ENCODE measurements around the gene SYNGR3.

SYNGR3 gene

DNA sequence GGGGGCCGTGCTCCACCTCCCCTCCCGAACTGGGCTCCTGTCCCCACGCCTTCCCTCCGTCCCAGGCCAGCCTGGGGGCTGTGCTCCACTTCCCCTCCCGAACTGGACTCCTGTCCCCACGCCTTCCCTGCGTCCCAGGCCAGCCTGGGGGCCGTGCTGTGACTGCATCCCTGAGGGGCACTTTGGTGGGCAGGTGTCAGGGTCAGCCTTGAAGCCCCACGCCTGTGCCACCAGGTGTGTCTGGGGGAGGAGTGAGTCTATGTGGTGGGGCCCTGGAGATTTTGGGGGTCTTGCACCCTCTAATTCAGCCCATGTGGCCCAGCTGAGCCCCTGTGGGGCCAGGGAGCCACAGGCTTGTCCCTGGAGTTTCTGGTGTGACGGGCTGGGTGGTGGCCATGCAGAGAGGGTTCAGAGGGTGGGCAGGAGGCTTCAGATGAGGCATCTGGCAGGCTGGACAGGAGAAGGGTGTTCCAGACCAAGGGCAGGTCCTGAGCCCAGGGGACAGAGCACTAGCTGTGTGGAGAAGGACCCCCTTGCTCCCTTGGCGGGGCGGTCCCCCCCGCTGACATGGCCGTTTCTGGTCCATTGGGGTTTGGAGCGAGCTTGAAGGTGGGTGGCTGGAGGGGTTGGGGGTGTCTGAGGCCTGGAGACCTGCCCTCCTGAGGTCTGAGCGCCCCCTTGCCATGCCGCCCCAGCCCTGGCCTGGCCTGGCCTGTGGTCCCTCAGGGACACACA lies 45.1 kb downstream of the SYNGR3 start:
- Histone ChIP-seq H3K9ac (ENCODE audit: low read length) (no peak overlapping the region), H3K9me3 (ENCODE audit: insufficient read depth, low read length) (no peaks in the 10 kb centered on the region), H3K4me2 (ENCODE audit: low read length) (no peak overlapping the region), H3K79me2 (ENCODE audit: low read length) (no peaks in the 10 kb centered on the region), H3K36me3 (replicated peaks; ENCODE audit: low read depth, low read length) (no peaks in the 10 kb centered on the region), H4K20me1 (ENCODE audit: insufficient read depth, low read length) (no peaks in the 10 kb centered on the region), H3K4me3 (ENCODE audit: low read length) (no peak overlapping the region), H2AFZ (ENCODE audit: low read depth, low read length) (no peak overlapping the region), H3K4me1 (ENCODE audit: low read length) (peaks cover 9% of the 10 kb centered on the region), H3K27me3 (ENCODE audit: low read depth, low read length) (no peaks in the 10 kb centered on the region), H3K27ac (ENCODE audit: low read length) (no peak overlapping the region)
- no peak for TF ChIP-seq EZH2phosphoT487 (IDR thresholded peaks at IDR 0.05; ENCODE audit: low read depth)
- TF ChIP-seq, protein P1, sequence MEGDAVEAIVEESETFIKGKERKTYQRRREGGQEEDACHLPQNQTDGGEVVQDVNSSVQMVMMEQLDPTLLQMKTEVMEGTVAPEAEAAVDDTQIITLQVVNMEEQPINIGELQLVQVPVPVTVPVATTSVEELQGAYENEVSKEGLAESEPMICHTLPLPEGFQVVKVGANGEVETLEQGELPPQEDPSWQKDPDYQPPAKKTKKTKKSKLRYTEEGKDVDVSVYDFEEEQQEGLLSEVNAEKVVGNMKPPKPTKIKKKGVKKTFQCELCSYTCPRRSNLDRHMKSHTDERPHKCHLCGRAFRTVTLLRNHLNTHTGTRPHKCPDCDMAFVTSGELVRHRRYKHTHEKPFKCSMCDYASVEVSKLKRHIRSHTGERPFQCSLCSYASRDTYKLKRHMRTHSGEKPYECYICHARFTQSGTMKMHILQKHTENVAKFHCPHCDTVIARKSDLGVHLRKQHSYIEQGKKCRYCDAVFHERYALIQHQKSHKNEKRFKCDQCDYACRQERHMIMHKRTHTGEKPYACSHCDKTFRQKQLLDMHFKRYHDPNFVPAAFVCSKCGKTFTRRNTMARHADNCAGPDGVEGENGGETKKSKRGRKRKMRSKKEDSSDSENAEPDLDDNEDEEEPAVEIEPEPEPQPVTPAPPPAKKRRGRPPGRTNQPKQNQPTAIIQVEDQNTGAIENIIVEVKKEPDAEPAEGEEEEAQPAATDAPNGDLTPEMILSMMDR (IDR thresholded peaks at IDR 0.05; ENCODE audit: low read depth, low read length): no peak

DNA sequence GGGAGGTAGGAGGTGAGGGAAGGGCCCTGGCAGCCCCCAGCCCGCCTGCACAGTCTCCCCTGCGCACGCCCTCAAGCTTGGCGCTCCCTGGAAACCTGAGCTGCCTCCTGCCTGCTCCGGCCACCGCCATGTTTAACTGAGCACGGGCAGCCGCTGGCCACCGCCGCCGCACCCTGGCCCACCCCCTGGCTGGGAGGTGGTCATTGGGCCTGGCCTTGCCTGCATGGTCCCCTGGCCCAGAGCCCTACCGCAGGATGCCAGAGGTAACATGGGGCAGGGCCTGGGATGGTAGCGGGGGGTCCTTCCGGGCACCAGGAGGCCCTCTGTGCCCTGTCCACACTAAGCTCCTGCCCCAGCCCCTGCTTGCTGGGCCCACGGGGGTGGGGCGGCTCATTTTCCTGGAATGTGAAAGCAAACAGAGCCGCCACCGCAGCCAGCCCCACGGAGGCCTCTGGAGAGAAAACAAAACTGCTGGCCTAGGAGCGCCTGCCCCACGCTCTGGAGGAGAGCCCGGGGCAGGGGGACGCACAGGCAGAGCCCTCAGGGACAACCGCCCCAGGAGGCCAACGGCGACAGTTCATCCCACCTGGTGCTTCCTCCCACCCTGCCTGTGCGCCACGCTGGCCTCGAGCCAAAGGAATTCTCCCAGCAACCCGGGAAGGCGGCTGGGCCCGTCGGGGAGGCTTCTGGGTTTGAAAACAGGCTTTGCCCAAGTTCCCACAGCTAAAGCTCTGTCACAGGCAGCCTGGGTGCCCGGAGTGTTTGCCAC lies 45.8 kb downstream of the SYNGR3 start:
- Histone ChIP-seq H3K9ac (ENCODE audit: low read length) (no peak overlapping the region), H4K20me1 (ENCODE audit: insufficient read depth, low read length) (no peaks in the 10 kb centered on the region), H3K9me3 (ENCODE audit: insufficient read depth, low read length) (no peaks in the 10 kb centered on the region), H3K4me3 (ENCODE audit: low read length) (no peak overlapping the region), H3K79me2 (ENCODE audit: low read length) (no peaks in the 10 kb centered on the region), H3K36me3 (replicated peaks; ENCODE audit: low read depth, low read length) (no peaks in the 10 kb centered on the region), H2AFZ (ENCODE audit: low read depth, low read length) (no peak overlapping the region), H3K4me1 (ENCODE audit: low read length) (peaks cover 9% of the 10 kb centered on the region), H3K27me3 (ENCODE audit: low read depth, low read length) (no peaks in the 10 kb centered on the region), H3K4me2 (ENCODE audit: low read length) (no peak overlapping the region), H3K27ac (ENCODE audit: low read length) (no peak overlapping the region)
- no peak for TF ChIP-seq EZH2phosphoT487 (IDR thresholded peaks at IDR 0.05; ENCODE audit: low read depth)
- TF ChIP-seq, protein P1 (IDR thresholded peaks at IDR 0.05; ENCODE audit: low read depth, low read length): no peak

DNA sequence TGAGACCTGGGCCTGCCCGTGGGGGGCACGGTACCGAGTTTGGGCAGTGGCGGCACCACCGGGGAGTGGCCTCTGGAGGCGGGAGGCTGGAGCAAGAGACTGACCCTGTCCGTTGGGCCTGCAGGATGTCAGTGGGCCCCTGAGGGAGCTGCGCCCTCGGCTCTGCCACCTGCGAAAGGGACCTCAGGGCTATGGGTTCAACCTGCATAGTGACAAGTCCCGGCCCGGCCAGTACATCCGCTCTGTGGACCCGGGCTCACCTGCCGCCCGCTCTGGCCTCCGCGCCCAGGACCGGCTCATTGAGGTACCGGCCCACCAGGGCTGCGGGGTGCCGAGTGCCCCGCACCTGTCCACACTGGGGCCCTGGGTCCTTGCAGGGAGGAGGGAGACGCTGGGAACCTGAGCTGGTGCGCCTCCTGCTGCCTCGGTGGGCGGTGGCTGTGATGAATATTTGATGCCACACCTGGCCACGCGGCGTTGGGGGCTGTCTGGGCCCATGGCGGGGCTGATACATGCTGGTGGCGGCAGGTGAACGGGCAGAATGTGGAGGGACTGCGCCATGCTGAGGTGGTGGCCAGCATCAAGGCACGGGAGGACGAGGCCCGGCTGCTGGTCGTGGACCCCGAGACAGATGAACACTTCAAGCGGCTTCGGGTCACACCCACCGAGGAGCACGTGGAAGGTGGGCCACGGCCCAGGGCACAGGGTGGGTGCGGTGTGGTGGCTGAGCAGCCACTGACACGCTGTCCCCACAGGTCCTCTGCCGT lies 46.6 kb downstream of the SYNGR3 start:
- Histone ChIP-seq H3K4me3 (ENCODE audit: low read length) (no peak overlapping the region), H4K20me1 (ENCODE audit: insufficient read depth, low read length) (no peaks in the 10 kb centered on the region), H3K36me3 (replicated peaks; ENCODE audit: low read depth, low read length) (no peaks in the 10 kb centered on the region), H3K4me2 (ENCODE audit: low read length) (no peak overlapping the region), H3K27me3 (ENCODE audit: low read depth, low read length) (no peaks in the 10 kb centered on the region), H3K9me3 (ENCODE audit: insufficient read depth, low read length) (no peaks in the 10 kb centered on the region), H3K79me2 (ENCODE audit: low read length) (no peaks in the 10 kb centered on the region), H3K27ac (ENCODE audit: low read length) (no peak overlapping the region), H3K9ac (ENCODE audit: low read length) (no peak overlapping the region), H3K4me1 (ENCODE audit: low read length) (peaks cover 9% of the 10 kb centered on the region), H2AFZ (ENCODE audit: low read depth, low read length) (no peak overlapping the region)
- TF ChIP-seq EZH2phosphoT487 (IDR thresholded peaks at IDR 0.05; ENCODE audit: low read depth): no peak
- TF ChIP-seq, protein P1 (IDR thresholded peaks at IDR 0.05; ENCODE audit: low read depth, low read length): no peak

DNA sequence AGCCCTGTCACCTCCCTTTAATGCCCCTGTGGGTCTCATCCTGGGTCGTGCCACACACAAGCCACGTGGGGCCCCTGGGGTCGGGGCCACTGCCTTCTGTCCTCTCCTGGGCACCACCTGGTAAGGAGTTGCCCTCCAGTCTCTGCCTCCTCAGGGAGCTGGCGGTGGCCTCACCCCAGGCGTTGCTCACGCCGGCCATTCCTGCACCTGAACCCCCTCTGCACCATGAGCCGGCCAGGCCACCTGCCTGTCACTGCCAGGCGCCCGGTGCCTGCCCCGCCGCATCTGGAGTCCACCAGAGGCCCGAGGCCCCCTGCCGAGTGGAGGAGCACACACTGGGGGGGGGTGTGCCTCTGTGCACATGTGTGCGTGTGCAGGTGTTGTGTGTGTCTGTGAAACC lies 47.3 kb downstream of the SYNGR3 start:
- Histone ChIP-seq H2AFZ (ENCODE audit: low read depth, low read length) (no peak overlapping the region), H3K27me3 (ENCODE audit: low read depth, low read length) (no peaks in the 10 kb centered on the region), H3K27ac (ENCODE audit: low read length) (no peak overlapping the region), H3K36me3 (replicated peaks; ENCODE audit: low read depth, low read length) (no peaks in the 10 kb centered on the region), H4K20me1 (ENCODE audit: insufficient read depth, low read length) (no peaks in the 10 kb centered on the region), H3K9ac (ENCODE audit: low read length) (no peak overlapping the region), H3K9me3 (ENCODE audit: insufficient read depth, low read length) (no peaks in the 10 kb centered on the region), H3K4me3 (ENCODE audit: low read length) (no peak overlapping the region), H3K4me2 (ENCODE audit: low read length) (no peak overlapping the region), H3K4me1 (ENCODE audit: low read length) (peaks cover 8% of the 10 kb centered on the region), H3K79me2 (ENCODE audit: low read length) (no peaks in the 10 kb centered on the region)
- no peak for TF ChIP-seq EZH2phosphoT487 (IDR thresholded peaks at IDR 0.05; ENCODE audit: low read depth)
- TF ChIP-seq, protein P1 (IDR thresholded peaks at IDR 0.05; ENCODE audit: low read depth, low read length): no peak
